H9 (cell line): Measurements from ENCODE around the gene MOCS1. TPM values are rescaled to one million over a fixed set of nuclear protein-coding genes. Genes with fewer than 3 reads are reported as not detected.

Experiments used
- DNase-seq: peaks from one replicate; pipeline ENCODE4 v3.0.0-alpha.2; 2017
- H2AFZ ChIP-seq: one replicate; pipeline ENCODE4 v1.6.1; 2013; ENCODE audit warnings: mild to moderate bottlenecking, low read length, control low read depth, moderate library complexity
- H2AK5ac ChIP-seq: 2 replicates; pipeline ENCODE4 v1.6.1; 2013; ENCODE audit warnings: low read length, control low read depth, mixed read lengths; ENCODE audit not compliant: insufficient read length
- H2BK120ac ChIP-seq: one replicate; pipeline ENCODE4 v1.6.1; 2013; ENCODE audit warnings: low read depth, mild to moderate bottlenecking, low read length, control low read depth, inconsistent platforms; ENCODE audit not compliant: poor library complexity, severe bottlenecking
- H2BK12ac ChIP-seq: 2 replicates; pipeline ENCODE4 v1.6.1; 2013; ENCODE audit warnings: low read length, control low read depth, mixed read lengths, low read depth; ENCODE audit not compliant: insufficient read length
- H2BK15ac ChIP-seq: 2 replicates; pipeline ENCODE4 v1.6.1; 2013; ENCODE audit warnings: low read depth, low read length, control low read depth
- H2BK20ac ChIP-seq: one replicate; pipeline ENCODE4 v1.6.1; 2013; ENCODE audit warnings: low read depth, mild to moderate bottlenecking, low read length, control low read depth, inconsistent platforms; ENCODE audit not compliant: poor library complexity, severe bottlenecking
- H2BK5ac ChIP-seq: 2 replicates; pipeline ENCODE4 v1.6.1; 2013; ENCODE audit warnings: low read length, control low read depth, mixed read lengths; ENCODE audit not compliant: insufficient read length
- H3K14ac ChIP-seq: 2 replicates; pipeline ENCODE4 v1.6.1; 2013; ENCODE audit warnings: low read length, control low read depth; ENCODE audit not compliant: insufficient read depth
- H3K18ac ChIP-seq: 2 replicates; pipeline ENCODE4 v1.6.1; 2013; ENCODE audit warnings: low read depth, mild to moderate bottlenecking, mixed read lengths, low read length, control low read depth; ENCODE audit not compliant: insufficient read length
- H3K23ac ChIP-seq: 2 replicates; pipeline ENCODE4 v1.6.1; 2013; ENCODE audit warnings: low read length, control low read depth, mixed read lengths, low read depth; ENCODE audit not compliant: insufficient read length
- H3K23me2 ChIP-seq: 2 replicates; pipeline ENCODE4 v1.6.1; 2013; ENCODE audit warnings: low read depth, mild to moderate bottlenecking, mixed read lengths, low read length, control low read depth; ENCODE audit not compliant: insufficient read length, poor library complexity, severe bottlenecking
- H3K27ac ChIP-seq: 2 replicates; pipeline ENCODE4 v1.5.1; 2013; ENCODE audit warnings: low read length, control low read depth, mixed read lengths, low read depth; ENCODE audit not compliant: insufficient read length
- H3K27me3 ChIP-seq: 2 replicates; pipeline ENCODE4 v1.6.1; 2013; ENCODE audit warnings: low read length, control low read depth, inconsistent platforms; ENCODE audit not compliant: insufficient read depth
- H3K4ac ChIP-seq: 2 replicates; pipeline ENCODE4 v1.6.1; 2013; ENCODE audit warnings: low read depth, mild to moderate bottlenecking, control low read depth, inconsistent platforms, low read length, moderate library complexity
- H3K4me1 ChIP-seq: 2 replicates; pipeline ENCODE4 v1.6.1; 2013; ENCODE audit warnings: low read length, control low read depth, inconsistent platforms; ENCODE audit not compliant: insufficient read depth
- H3K4me2 ChIP-seq: 2 replicates; pipeline ENCODE4 v1.6.1; 2013; ENCODE audit warnings: low read length, control low read depth, mixed read lengths; ENCODE audit not compliant: insufficient read length, insufficient read depth
- H3K56ac ChIP-seq: 2 replicates; pipeline ENCODE4 v1.6.1; 2013; ENCODE audit warnings: low read depth, mild to moderate bottlenecking, mixed read lengths, low read length, control low read depth; ENCODE audit not compliant: insufficient read length
- H3K79me1 ChIP-seq: 2 replicates; pipeline ENCODE4 v1.6.1; 2013; ENCODE audit warnings: low read depth, mild to moderate bottlenecking, moderate library complexity, low read length, control low read depth, inconsistent platforms; ENCODE audit not compliant: insufficient read depth, poor library complexity, severe bottlenecking
- H3K79me2 ChIP-seq: 2 replicates; pipeline ENCODE4 v1.6.1; 2013; ENCODE audit warnings: low read length, control low read depth, inconsistent platforms; ENCODE audit not compliant: insufficient read depth
- H3K9ac ChIP-seq: 2 replicates; pipeline ENCODE4 v1.6.1; 2013; ENCODE audit warnings: low read length, control low read depth, mixed read lengths; ENCODE audit not compliant: insufficient read length; ENCODE audit errors: extremely low read depth
- H3K9me3 ChIP-seq: one replicate; pipeline ENCODE4 v1.6.1; 2013; ENCODE audit warnings: low read depth, low read length, inconsistent platforms; ENCODE audit not compliant: control insufficient read depth
- H3T11ph ChIP-seq: one replicate; pipeline ENCODE4 v1.6.1; 2013; ENCODE audit warnings: mild to moderate bottlenecking, low read length, control low read depth, inconsistent platforms
- H4K20me1 ChIP-seq: one replicate; pipeline ENCODE4 v1.6.1; 2013; ENCODE audit not compliant: control insufficient read depth, insufficient read length, insufficient read depth
- H4K5ac ChIP-seq: 2 replicates; pipeline ENCODE4 v1.6.1; 2013; ENCODE audit warnings: low read depth, mild to moderate bottlenecking, mixed read lengths, low read length, control low read depth; ENCODE audit not compliant: insufficient read length
- H4K8ac ChIP-seq: replicated peaks from 2 replicates; pipeline ENCODE4 v1.6.1; 2013; ENCODE audit warnings: low read length, control low read depth, mixed read lengths, low read depth; ENCODE audit not compliant: insufficient read length
- H4K91ac ChIP-seq: 2 replicates; pipeline ENCODE4 v1.6.1; 2013; ENCODE audit warnings: low read depth, mild to moderate bottlenecking, moderate library complexity, mixed read lengths, low read length, control low read depth; ENCODE audit not compliant: insufficient read length
- H3K27ac Mint-ChIP-seq, 3 experiments: 2 replicates in 2 of 3; 3 replicates in 1 of 3; pipeline ENCODE4 v1.8.0; 2020 to 2021; ENCODE audit warnings: mixed read lengths in 3 of 3, mild to moderate bottlenecking in 1 of 3, moderate library complexity in 1 of 3
- H3K27me3 Mint-ChIP-seq: 2 replicates; pipeline ENCODE4 v1.8.0; 2021; ENCODE audit warnings: low read depth, mild to moderate bottlenecking, moderate library complexity, mixed read lengths
- H3K36me3 Mint-ChIP-seq, 3 experiments: 2 replicates in 2 of 3; 3 replicates in 1 of 3; pipeline ENCODE4 v1.8.0; 2020 to 2021; ENCODE audit warnings: low read depth in 3 of 3, mixed read lengths in 3 of 3; ENCODE audit not compliant: insufficient read depth in 1 of 3
- H3K4me1 Mint-ChIP-seq, 2 experiments: 2 replicates each; pipeline ENCODE4 v1.8.0; 2020; ENCODE audit warnings: mixed read lengths in 2 of 2
- H3K4me3 Mint-ChIP-seq, 2 experiments: 2 replicates in 1 of 2; 3 replicates in 1 of 2; pipeline ENCODE4 v1.8.0; 2020 to 2021; ENCODE audit warnings: mild to moderate bottlenecking in 2 of 2, mixed read lengths in 2 of 2, moderate library complexity in 1 of 2
- H3K9me3 Mint-ChIP-seq, 2 experiments: 2 replicates in 1 of 2; 3 replicates in 1 of 2; pipeline ENCODE4 v1.8.0; 2020; ENCODE audit warnings: mild to moderate bottlenecking in 2 of 2, mixed read lengths in 2 of 2, moderate library complexity in 1 of 2
- WGBS: extraction: QIAGEN DNeasy Blood & Tissue Kit; methylation state at CpG from one replicate; pipeline ENCODE4 v1.1.7; 2013; ENCODE audit warnings: missing lambda C conversion rate, low lambda C conversion rate, mixed read lengths; ENCODE audit not compliant: insufficient read length; ENCODE audit errors: extremely low coverage; 5-methylcytosine and 5-hydroxymethylcytosine counted together
- total RNA-seq: library from RNA; stranded (reverse); gene quantifications from 2 replicates; pipeline ENCODE4 v1.2.1, GENCODE V29; 2021
- TF ChIP-seq, protein P1 (sequence below): fragments of 200-600 bp; sonication (generic); conservative IDR thresholded peaks from 3 replicates; pipeline ENCODE4 v1.8.0; 2021; ENCODE audit warnings: antibody characterized with exemption, mild to moderate bottlenecking

The MOCS1 gene
- total RNA-seq, 1 experiment from 2014 or later = 15.2 TPM

DNA sequence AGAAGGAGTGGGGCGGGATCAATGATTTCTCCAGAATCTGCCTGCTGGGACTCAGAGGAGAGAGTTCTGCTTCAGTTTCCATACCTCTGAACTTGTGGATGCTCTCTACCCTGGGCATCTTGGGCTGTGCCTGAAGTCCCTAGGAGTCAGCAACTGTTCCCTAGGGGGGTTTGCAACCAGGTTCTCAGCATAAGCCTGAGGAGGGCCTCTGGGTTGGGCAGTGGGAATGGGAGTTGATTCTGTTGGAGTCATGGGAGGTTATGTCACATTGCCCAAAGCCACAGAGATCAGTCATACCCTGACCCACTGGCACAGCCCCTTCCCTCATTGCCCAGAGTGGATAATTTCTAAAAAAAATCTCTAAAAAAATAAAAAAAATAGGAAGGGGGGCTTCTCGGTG lies 47.4 kb downstream of the MOCS1 start:
- Histone ChIP-seq H3K27me3 (no peaks in the 10 kb centered on the region), H3K23me2 (no peaks in the 10 kb centered on the region), H3K9ac (no peak overlapping the region), H2BK15ac (no peak overlapping the region), H3T11ph (no peak overlapping the region), H3K56ac (no peak overlapping the region), H3K14ac (no peak overlapping the region), H4K20me1 (no peaks in the 10 kb centered on the region), H3K18ac (no peak overlapping the region), H4K91ac (no peak overlapping the region), H2BK120ac (no peak overlapping the region), H2BK20ac (no peak overlapping the region), H2BK5ac (no peak overlapping the region), H4K5ac (no peak overlapping the region), H3K23ac (no peak overlapping the region), H3K27ac (no peak overlapping the region), H2AK5ac (no peak overlapping the region), H4K8ac (no peak overlapping the region), H3K4me1 (no peaks in the 10 kb centered on the region), H3K4ac (no peak overlapping the region), H3K79me1 (no peaks in the 10 kb centered on the region), H2AFZ (no peak overlapping the region), H2BK12ac (no peak overlapping the region), H3K79me2 (no peaks in the 10 kb centered on the region), H3K9me3 (no peaks in the 10 kb centered on the region), H3K4me2 (no peak overlapping the region)
- Mint-ChIP-seq H3K36me3 (no peaks in the 10 kb centered on the region; a peak in 1 of 7 replicates), H3K27ac (no peak overlapping the region; a peak in 1 of 7 replicates), H3K27me3 (peaks cover 2% of the 10 kb centered on the region), H3K4me1 (peaks cover 3 to 9% of the 10 kb centered on the region in 2 experiments; a peak in 2 of 4 replicates), H3K4me3 (no peak overlapping the region), H3K9me3 (no peaks in the 10 kb centered on the region; a peak in 1 of 5 replicates)
- no CpG with 5 or more reads among the region's 2 CpGs for WGBS
- no peak for DNase-seq
- TF ChIP-seq, protein P1, sequence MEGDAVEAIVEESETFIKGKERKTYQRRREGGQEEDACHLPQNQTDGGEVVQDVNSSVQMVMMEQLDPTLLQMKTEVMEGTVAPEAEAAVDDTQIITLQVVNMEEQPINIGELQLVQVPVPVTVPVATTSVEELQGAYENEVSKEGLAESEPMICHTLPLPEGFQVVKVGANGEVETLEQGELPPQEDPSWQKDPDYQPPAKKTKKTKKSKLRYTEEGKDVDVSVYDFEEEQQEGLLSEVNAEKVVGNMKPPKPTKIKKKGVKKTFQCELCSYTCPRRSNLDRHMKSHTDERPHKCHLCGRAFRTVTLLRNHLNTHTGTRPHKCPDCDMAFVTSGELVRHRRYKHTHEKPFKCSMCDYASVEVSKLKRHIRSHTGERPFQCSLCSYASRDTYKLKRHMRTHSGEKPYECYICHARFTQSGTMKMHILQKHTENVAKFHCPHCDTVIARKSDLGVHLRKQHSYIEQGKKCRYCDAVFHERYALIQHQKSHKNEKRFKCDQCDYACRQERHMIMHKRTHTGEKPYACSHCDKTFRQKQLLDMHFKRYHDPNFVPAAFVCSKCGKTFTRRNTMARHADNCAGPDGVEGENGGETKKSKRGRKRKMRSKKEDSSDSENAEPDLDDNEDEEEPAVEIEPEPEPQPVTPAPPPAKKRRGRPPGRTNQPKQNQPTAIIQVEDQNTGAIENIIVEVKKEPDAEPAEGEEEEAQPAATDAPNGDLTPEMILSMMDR = no peak
